GM12878 (cell line): ENCODE data around the gene SIX5. TPM values are rescaled to one million over a fixed set of nuclear protein-coding genes. Genes with fewer than 3 reads are reported as not detected.

Source experiments
- ATAC-seq: fragments of 200-7000 bp; cut with Tn5 transposase; 3 replicates; pipeline ENCODE4 v1.9.1; 2020; ENCODE audit warnings: mild to moderate bottlenecking, moderate library complexity
- BruUV-seq: library from RNA; stranded (reverse); fragments of 400-500 nt; replicated peaks from 2 replicates; lab custom pipeline; 2021; lab: Mats Ljungman, UMichigan
- CTCF ChIA-PET: fragments of 300-600 bp; sonication (Branson Sonifier 250); formaldehyde crosslinking; extraction: SDS; loops from one replicate; lab custom pipeline; 2021; ENCODE audit warnings: inconsistent platforms; lab: Yijun Ruan, JAX
- POLR2A ChIA-PET: fragments of 350-600 bp; formaldehyde crosslinking; extraction: SDS; loops from one replicate; lab custom pipeline; 2021; ENCODE audit warnings: inconsistent platforms; lab: Charles Lee
- RAD21 ChIA-PET: fragments of 300-600 bp; sonication (Branson Sonifier 250); formaldehyde crosslinking; loops from one replicate; lab custom pipeline; 2023; ENCODE audit warnings: antibody characterized with exemption; ENCODE audit not compliant: unreplicated experiment; lab: Charles Lee
- SMC1A ChIA-PET: fragments of 300-600 bp; sonication (Branson Sonifier 250); formaldehyde crosslinking; loops from one replicate; lab custom pipeline; 2023; ENCODE audit not compliant: unreplicated experiment, uncharacterized antibody; lab: Charles Lee
- DNase-seq: peaks from one replicate; pipeline ENCODE4 v3.0.0-alpha.2; 2011; ENCODE audit warnings: low read depth, low spot score
- FAIRE-seq: peaks from 3 replicates; lab custom pipeline; 2011; peaks lifted over from hg19 to GRCh38; lab: Jason Lieb, UNC
- H2AFZ ChIP-seq: 2 replicates; pipeline ENCODE4 v1.6.0; 2011; ENCODE audit warnings: low read depth, low read length, control low read depth; ENCODE audit not compliant: control insufficient read depth
- H3K27ac ChIP-seq: 2 replicates; pipeline ENCODE4 v1.5.1; 2011; ENCODE audit warnings: control low read depth; ENCODE audit not compliant: control insufficient read depth, insufficient read depth
- H3K27me3 ChIP-seq, 2 experiments: replicated peaks in 1 of 2; 2 replicates each; pipeline versions ENCODE4 v1.6.0 to v1.6.1; 2011; ENCODE audit warnings: low read length in 1 of 2; ENCODE audit not compliant: control insufficient read depth in 2 of 2, insufficient read depth in 2 of 2
- H3K36me3 ChIP-seq, 2 experiments: 2 replicates each; pipeline ENCODE4 v1.5.1; 2011; ENCODE audit warnings: low read length in 1 of 2; ENCODE audit not compliant: control insufficient read depth in 2 of 2, insufficient read depth in 2 of 2
- H3K4me1 ChIP-seq: 2 replicates; pipeline ENCODE4 v1.6.1; 2011; ENCODE audit warnings: mild to moderate bottlenecking, low read length, moderate library complexity, mixed read lengths; ENCODE audit not compliant: control insufficient read depth, insufficient read depth
- H3K4me2 ChIP-seq: 2 replicates; pipeline ENCODE4 v1.6.0; 2011; ENCODE audit warnings: control low read depth; ENCODE audit not compliant: control insufficient read depth, insufficient read depth
- H3K4me3 ChIP-seq: fragments of 200-600 bp; sonication (generic); 2 replicates; pipeline ENCODE4 v1.5.1; 2016
- H3K79me2 ChIP-seq: 2 replicates; pipeline ENCODE4 v1.6.0; 2011; ENCODE audit warnings: low read length; ENCODE audit not compliant: control insufficient read depth, insufficient read depth
- H3K9ac ChIP-seq: 2 replicates; pipeline ENCODE4 v1.8.0; 2011; ENCODE audit warnings: low read length, control low read depth, mixed read lengths; ENCODE audit not compliant: control insufficient read depth, insufficient read depth
- H3K9me3 ChIP-seq: replicated peaks from 3 replicates; pipeline ENCODE4 v1.5.1; 2011; ENCODE audit warnings: mild to moderate bottlenecking, low read length; ENCODE audit not compliant: control insufficient read depth, insufficient read depth
- H4K20me1 ChIP-seq: 2 replicates; pipeline ENCODE4 v1.6.0; 2011; ENCODE audit not compliant: control insufficient read depth, insufficient read depth
- CHD2 ChIP-seq: IDR thresholded peaks from 2 replicates; pipeline ENCODE4 v1.6.1; 2011; ENCODE audit warnings: low read depth, low read length, improper control_type of control experiment, borderline replicate concordance
- CREB1 ChIP-seq: IDR thresholded peaks from 2 replicates; pipeline ENCODE4 v1.6.1; 2012; ENCODE audit warnings: low read depth, mild to moderate bottlenecking, inconsistent platforms
- EED ChIP-seq: sonication (generic); IDR thresholded peaks from 2 replicates; pipeline ENCODE4 v1.6.1; 2016; ENCODE audit warnings: antibody characterized with exemption, low read depth
- GABPA ChIP-seq: IDR thresholded peaks from 2 replicates; pipeline ENCODE4 v1.6.1; 2014; ENCODE audit warnings: antibody characterized with exemption, low read depth, mild to moderate bottlenecking, inconsistent platforms
- IKZF2 ChIP-seq, 2 experiments: fragments of 450-650 bp; IDR thresholded peaks; 2 replicates each; pipeline ENCODE4 v1.6.1; 2017; ENCODE audit warnings: mild to moderate bottlenecking in 2 of 2, moderate library complexity in 2 of 2
- IRF4 ChIP-seq: IDR thresholded peaks from 2 replicates; pipeline ENCODE4 v1.6.1; 2011; ENCODE audit warnings: low read depth, low read length
- MTA2 ChIP-seq: fragments of 450-650 bp; IDR thresholded peaks from 2 replicates; pipeline ENCODE4 v1.6.1; 2016; ENCODE audit warnings: low read depth, mild to moderate bottlenecking, moderate library complexity
- MTA3 ChIP-seq: IDR thresholded peaks from 2 replicates; pipeline ENCODE4 v1.6.1; 2012; ENCODE audit warnings: low read length, inconsistent platforms, borderline replicate concordance
- PKNOX1 ChIP-seq: fragments of 450-650 bp; IDR thresholded peaks from 2 replicates; pipeline ENCODE4 v1.6.1; 2016; ENCODE audit warnings: mild to moderate bottlenecking
- ZSCAN29 ChIP-seq: fragments of 450-650 bp; IDR thresholded peaks from 2 replicates; pipeline ENCODE4 v1.6.1; 2017; ENCODE audit warnings: mild to moderate bottlenecking, moderate library complexity
- WGBS: methylation state at CpG from one replicate; pipeline ENCODE4 v1.1.6; 2016; ENCODE audit warnings: low lambda C conversion rate; ENCODE audit not compliant: insufficient replicate concordance, insufficient coverage; ENCODE audit errors: missing lambda C conversion rate; 5-methylcytosine and 5-hydroxymethylcytosine counted together
- in situ Hi-C: fragments of 300-500 bp; cut with MboI; formaldehyde crosslinking; loops from 9 replicates; pipeline ENCODE4 v1.14.3; 2018; ENCODE audit warnings: mixed read lengths
- intact Hi-C: fragments of 100-400 bp; cut with micrococcal nuclease; formaldehyde crosslinking; loops from one replicate; pipeline ENCODE4 v1.14.2; 2022; ENCODE audit not compliant: unreplicated experiment
- polyA plus RNA-seq, 11 experiments: library from polyadenylated mRNA; depleted of rRNA in 4 of 11; unstranded in 6 of 11; stranded (reverse) in 5 of 11; fragments of >200 nt; fragmentation: Nextera tagmentation in 4 of 11; fragmentation: Illumina TruSeq in 1 of 11; extraction: Ambion mirVana in 4 of 11; extraction: Trizol in 1 of 11; gene quantifications; 1 replicate in 1 of 11; 2 replicates in 10 of 11; pipeline versions ENCODE4 v1.2.1 to v1.2.3, GENCODE V29; 2011 to 2016; ENCODE audit warnings: inconsistent platforms in 2 of 11, missing spikeins in 2 of 11, low read depth in 1 of 11
- total RNA-seq, 4 experiments: library from RNA; depleted of rRNA in 3 of 4; stranded (reverse); fragments of >200 nt in 3 of 4; fragmentation: Illumina TruSeq in 1 of 4; extraction: Trizol in 1 of 4; gene quantifications; 2 replicates each; pipeline versions ENCODE4 v1.2.1 to v1.2.3, GENCODE V29; 2013 to 2021
- TF ChIP-seq, protein P1 (sequence below): fragments of 450-650 bp; IDR thresholded peaks from 2 replicates; pipeline ENCODE4 v1.6.1; 2017; ENCODE audit warnings: antibody characterized with exemption, mild to moderate bottlenecking, moderate library complexity
- TF ChIP-seq, protein P2 (sequence below): IDR thresholded peaks from 2 replicates; pipeline ENCODE4 v1.6.1; 2012; ENCODE audit warnings: low read length, inconsistent platforms

Gene SIX5
- total and polyA plus RNA-seq, 10 of the 15 experiments (the other 5 are each of a cell fraction or from before 2014, with no cell fraction given) = 1.9 to 10.5 (median 3.0) TPM; not detected in 2

DNA sequence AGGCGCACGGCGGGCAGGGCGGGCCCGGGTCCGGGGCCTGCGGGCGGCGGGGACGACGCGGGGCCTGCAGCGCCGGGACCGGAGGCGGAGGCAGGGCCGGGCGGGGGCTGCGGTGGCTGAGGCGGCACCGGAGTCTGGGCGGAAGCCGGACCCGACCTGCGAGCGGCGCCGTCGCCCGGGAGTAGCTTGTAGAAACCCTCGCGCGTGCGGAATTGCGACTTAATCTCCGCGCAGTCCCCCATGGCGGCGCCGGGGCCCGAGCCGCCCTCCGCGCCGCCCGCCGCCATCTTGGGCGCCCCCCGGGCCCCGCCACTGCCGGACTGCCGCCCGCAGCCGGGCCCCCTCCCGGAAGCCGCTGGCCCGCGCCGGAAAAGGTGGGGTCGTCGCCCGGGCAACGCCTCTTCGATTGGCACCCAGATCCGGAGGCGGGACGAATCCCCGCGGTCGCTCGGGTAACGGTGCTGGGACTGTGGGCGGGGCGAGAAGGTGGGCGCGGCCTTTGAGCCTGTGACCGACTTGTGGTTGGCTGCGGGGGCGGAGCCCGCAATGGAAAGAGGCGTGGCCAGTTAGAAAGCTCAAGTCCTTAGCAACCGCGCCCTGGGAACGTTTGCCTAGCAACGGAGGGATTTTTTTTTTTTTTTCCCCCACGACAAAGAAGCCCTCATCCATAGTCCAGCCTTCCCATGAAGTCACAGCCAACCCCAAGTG is 23.6 kb upstream of the SIX5 start, which contains the start of gene DMWD (continued):
- TF ChIP-seq ZSCAN29 = no peak
- TF ChIP-seq MTA2 = no peak

GRCh38 chr19:45791744-45792469 is 22.9 kb upstream of the SIX5 start:
- Histone ChIP-seq H3K4me2 (peak overlapping the region; percentile 32), H4K20me1 (no peaks in the 10 kb centered on the region), H3K36me3 (peaks cover 0 to 12% of the 10 kb centered on the region in 2 experiments; a peak in 3 of 4 replicates), H3K79me2 (peaks cover 19% of the 10 kb centered on the region), H3K9ac (peak overlapping the region; percentile 74), H3K4me3 (peak overlapping the region; percentile 98), H3K27ac (peak overlapping the region; percentile 72), H3K9me3 (no peaks in the 10 kb centered on the region), H2AFZ (peak overlapping the region; percentile 1; the same call in 1 of the 2 replicates), H3K4me1 (peaks cover 14% of the 10 kb centered on the region), H3K27me3 (no peaks in the 10 kb centered on the region)
- ChIA-PET POLR2A (interaction anchor here (0.6 to 2.9 kb wide), 3 partner anchors 22 to 1788 kb away, joined by 3 to 20 read pairs (median 3); partner anchors contain the start of gene SIX5), CTCF (interaction anchor here (0.9 to 3.1 kb wide), 3 partner anchors 13 to 23 kb away, joined by 4 to 13 read pairs (median 4); partner anchors contain the start of gene SIX5), RAD21 (interaction anchor here (0.9 to 2.7 kb wide), 3 partner anchors 13 to 100 kb away, joined by 4 to 18 read pairs (median 4); partner anchors contain the start of genes QPCTL, SIX5 and SNRPD2), SMC1A (no interaction called here)
- intact Hi-C loops (loop anchor here (2.0 kb wide), 1 partner anchor 23 kb away; the partner anchor contains the start of gene SIX5), in situ Hi-C loops (no loop called here)
- WGBS = 5% methylated on average over 26 of the region's 31 CpGs
- BruUV-seq = TSS peak; percentile 55
- FAIRE-seq (no peak), ATAC-seq (peak; percentile 11; the same call in 2 of the 3 replicates), DNase-seq (no peak)
- TF ChIP-seq, protein P1, sequence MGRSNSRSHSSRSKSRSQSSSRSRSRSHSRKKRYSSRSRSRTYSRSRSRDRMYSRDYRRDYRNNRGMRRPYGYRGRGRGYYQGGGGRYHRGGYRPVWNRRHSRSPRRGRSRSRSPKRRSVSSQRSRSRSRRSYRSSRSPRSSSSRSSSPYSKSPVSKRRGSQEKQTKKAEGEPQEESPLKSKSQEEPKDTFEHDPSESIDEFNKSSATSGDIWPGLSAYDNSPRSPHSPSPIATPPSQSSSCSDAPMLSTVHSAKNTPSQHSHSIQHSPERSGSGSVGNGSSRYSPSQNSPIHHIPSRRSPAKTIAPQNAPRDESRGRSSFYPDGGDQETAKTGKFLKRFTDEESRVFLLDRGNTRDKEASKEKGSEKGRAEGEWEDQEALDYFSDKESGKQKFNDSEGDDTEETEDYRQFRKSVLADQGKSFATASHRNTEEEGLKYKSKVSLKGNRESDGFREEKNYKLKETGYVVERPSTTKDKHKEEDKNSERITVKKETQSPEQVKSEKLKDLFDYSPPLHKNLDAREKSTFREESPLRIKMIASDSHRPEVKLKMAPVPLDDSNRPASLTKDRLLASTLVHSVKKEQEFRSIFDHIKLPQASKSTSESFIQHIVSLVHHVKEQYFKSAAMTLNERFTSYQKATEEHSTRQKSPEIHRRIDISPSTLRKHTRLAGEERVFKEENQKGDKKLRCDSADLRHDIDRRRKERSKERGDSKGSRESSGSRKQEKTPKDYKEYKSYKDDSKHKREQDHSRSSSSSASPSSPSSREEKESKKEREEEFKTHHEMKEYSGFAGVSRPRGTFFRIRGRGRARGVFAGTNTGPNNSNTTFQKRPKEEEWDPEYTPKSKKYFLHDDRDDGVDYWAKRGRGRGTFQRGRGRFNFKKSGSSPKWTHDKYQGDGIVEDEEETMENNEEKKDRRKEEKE = no peak
- TF ChIP-seq IKZF2 (IDR thresholded peaks at IDR 0.05) (0 out of 4 replicates have a peak, but pooled peaks of 1 of the 2 experiments have one; percentile 10), GABPA (no peak), EED (no peak), CREB1 (0 out of 2 replicates have a peak, but pooled peaks have one; percentile 25), CHD2 (no peak), PKNOX1 (0 out of 2 replicates have a peak, but pooled peaks have one; percentile 5), MTA3 (no peak), IRF4 (no peak)
- TF ChIP-seq, protein P2, sequence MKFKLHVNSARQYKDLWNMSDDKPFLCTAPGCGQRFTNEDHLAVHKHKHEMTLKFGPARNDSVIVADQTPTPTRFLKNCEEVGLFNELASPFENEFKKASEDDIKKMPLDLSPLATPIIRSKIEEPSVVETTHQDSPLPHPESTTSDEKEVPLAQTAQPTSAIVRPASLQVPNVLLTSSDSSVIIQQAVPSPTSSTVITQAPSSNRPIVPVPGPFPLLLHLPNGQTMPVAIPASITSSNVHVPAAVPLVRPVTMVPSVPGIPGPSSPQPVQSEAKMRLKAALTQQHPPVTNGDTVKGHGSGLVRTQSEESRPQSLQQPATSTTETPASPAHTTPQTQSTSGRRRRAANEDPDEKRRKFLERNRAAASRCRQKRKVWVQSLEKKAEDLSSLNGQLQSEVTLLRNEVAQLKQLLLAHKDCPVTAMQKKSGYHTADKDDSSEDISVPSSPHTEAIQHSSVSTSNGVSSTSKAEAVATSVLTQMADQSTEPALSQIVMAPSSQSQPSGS = no peak
